HEK293T (cell line): Measurements from ENCODE around the gene INSYN1.

Experiments
- ARNT ChIP-seq: fragments of 450-650 bp; IDR thresholded peaks from 2 replicates; pipeline ENCODE4 v1.6.1; 2017; ENCODE audit warnings: mild to moderate bottlenecking
- BHLHE40 ChIP-seq: fragments of 450-650 bp; IDR thresholded peaks from 2 replicates; pipeline ENCODE4 v1.6.1; 2016; ENCODE audit warnings: mild to moderate bottlenecking, moderate library complexity, borderline replicate concordance
- CTBP1 ChIP-seq: fragments of 450-650 bp; IDR thresholded peaks from 2 replicates; pipeline ENCODE4 v1.6.1; 2016; ENCODE audit warnings: borderline replicate concordance
- ELF4 ChIP-seq: fragments of 450-650 bp; IDR thresholded peaks from 2 replicates; pipeline ENCODE4 v1.6.1; 2017; ENCODE audit warnings: antibody characterized with exemption
- FOXA1 ChIP-seq: fragments of 450-650 bp; IDR thresholded peaks from 2 replicates; pipeline ENCODE4 v1.6.1; 2016; ENCODE audit warnings: mild to moderate bottlenecking
- FOXM1 ChIP-seq: fragments of 450-650 bp; IDR thresholded peaks from 2 replicates; pipeline ENCODE4 v1.6.1; 2017; ENCODE audit warnings: mild to moderate bottlenecking, borderline replicate concordance
- SP1 ChIP-seq: fragments of 450-650 bp; IDR thresholded peaks from 2 replicates; pipeline ENCODE4 v1.6.1; 2017
- SUZ12 ChIP-seq: fragments of 450-650 bp; IDR thresholded peaks from 2 replicates; pipeline ENCODE4 v1.6.1; 2016; ENCODE audit warnings: mild to moderate bottlenecking
- TARDBP ChIP-seq: fragments of 450-650 bp; IDR thresholded peaks from 2 replicates; pipeline ENCODE4 v1.6.1; 2016

DNA sequence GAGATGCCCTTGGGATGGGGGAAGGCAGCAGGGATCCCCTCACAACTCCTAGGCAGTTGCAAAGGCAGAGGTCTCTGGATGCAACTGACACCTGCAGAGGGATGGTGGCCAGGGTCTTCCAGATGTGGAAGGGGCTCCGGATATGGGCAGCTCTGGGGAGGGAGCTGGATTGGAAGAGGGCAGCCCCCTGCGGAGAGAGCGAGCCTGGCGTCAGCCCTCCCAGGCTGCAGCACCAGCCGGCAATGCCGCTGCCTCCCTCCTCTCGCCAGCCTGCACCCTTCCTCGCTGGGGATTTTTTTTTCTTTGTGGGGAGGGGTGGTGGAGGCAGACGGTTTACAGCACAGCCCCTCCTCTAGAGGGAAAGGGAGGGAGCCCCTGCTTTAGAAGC lies 1.6 kb downstream of the INSYN1 start:
- TF ChIP-seq BHLHE40 (no peak), ARNT (no peak), SP1 (no peak), CTBP1 (no peak), FOXA1 (no peak), FOXM1 (no peak), SUZ12 (no peak), TARDBP (no peak), ELF4 (no peak)
